ENCODE data around the gene DUOXA2.
A peak's percentile ranks its signal among the peaks of the same experiment; 100 is the strongest.

DUOXA2 gene

DNA sequence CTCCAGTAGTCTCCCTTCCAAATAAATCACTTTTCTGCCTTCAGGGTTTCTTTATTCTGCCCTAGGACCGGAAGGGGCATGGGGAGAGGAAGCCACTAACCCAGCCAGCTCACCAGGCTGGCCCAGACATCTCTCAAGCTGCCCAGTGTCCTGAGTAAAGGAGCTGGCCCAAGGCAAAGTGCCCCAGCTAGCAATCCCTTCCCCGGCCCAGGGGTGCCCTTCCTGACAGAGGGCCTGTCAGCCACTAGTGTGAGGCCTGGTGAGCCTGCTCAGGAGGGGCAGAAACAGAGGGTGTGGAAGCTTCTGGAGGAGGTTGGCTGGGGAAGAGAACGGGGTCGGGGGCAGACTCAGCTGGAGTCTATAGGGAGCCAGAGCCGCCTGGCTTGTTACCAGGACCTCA, 51.4 kb downstream of the DUOXA2 start:
- no peak for DNase-seq

DNA sequence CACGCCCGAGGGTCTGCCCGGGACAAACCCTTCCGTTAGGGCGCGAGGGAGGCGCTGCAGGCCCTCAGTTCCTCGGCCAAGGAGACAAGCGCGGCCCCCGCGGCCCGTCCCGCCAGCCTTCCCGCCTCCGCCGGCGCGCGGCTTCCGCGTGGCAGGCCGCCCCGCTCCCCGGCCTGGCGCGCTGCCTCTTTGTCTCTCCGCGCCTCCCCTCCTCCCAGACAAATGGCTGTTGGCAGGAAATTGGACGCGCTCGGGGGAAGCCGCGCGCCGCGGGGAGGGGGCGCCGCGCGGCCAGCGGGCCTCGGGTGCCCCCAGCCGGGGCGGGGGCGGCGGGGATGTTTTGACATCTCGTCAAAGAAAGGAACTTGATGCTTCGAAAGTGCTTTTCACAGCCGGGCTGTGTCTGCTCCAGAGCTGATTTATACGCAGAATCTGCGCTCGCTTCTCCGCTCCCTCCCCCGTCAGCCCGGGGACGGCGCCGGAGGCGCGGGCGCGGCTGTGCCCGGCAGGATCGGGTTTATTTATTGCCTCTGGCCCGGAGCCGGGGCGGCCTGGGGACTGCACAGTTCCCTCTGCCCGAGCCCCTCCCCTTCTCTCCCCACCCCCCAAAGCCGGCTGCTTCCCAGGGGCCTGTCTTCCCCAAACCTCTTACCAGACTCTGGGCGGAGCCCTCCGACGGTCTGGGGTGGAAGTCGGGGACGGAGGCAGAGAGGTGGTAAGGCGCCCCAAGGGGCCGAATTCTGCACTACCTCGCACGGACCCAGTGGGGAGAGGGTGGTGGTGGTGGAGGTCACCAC, 52.9 kb downstream of the DUOXA2 start:
- peak; percentile 32 to 75 for DNase-seq

DNA sequence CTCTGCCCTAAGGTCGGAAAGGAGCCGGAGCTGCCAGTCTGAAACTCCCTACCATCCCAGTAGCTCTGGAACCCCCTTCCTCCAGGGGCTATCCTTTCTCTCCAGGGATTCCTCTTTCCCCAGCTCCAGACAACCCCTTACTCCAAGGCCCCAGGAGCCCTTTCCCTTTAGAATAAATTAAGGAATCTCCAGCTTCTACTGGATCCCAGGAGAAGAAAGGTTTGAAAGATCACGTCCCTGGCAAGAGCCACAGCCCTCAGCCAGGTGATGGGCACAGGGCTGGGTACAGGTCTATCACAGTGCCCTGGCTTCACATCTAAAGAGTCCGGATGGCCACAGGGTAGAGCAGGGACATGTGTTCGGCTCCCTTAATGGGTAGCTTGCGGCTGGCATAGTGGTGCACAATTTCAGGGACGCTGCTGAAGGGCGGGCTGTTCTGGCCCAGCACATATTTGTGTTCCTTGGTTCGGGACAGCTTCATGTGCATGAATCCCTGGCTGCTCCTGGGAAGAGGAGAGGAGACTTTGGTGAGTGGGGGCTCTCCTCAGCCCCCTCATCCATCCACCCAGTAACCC, 53.6 kb downstream of the DUOXA2 start:
- DNase-seq = no peak

All from SW 1271 (cell line).